ENCODE measurements around the gene GIPC2.
"Not testable (repeated sequence)": the region's sequence is repeated elsewhere in the genome, so short reads cannot be mapped to it uniquely, and the experiment has no call there.

The GIPC2 gene

DNA sequence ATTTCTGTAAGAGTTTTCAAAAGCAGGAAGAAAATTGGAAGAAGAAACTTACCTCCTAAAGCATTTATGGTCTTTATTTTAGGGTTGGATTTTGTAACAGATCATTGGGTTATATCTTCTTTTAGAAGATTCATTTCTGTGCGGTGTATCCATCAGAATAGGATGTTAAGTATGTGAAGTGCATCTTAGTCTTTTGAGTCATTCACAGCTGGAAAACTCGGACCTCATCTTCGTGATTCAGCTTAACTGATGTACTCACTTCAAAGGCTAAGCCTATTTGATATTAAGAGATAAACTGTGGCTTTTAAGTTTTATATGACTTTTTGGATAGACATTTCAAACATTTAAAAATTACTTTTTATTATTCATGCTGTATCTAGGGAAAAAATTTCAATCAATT, 56.3 kb downstream of the GIPC2 start:
- Histone ChIP-seq H3K27me3 (ENCODE audit: insufficient read depth, poor library complexity, severe bottlenecking) (no peaks in the 10 kb centered on the region), H3K27ac (replicated peaks) (no peak overlapping the region), H3K4me3 (replicated peaks; ENCODE audit: insufficient read depth, low read length) (no peak overlapping the region)
- TF ChIP-seq GABPA (IDR thresholded peaks at IDR 0.05; ENCODE audit: low read depth) (no peak), POLR2AphosphoS5 (IDR thresholded peaks at IDR 0.05; ENCODE audit: low read depth) (no peak), SPI1 (IDR thresholded peaks at IDR 0.05; ENCODE audit: borderline replicate concordance, low read depth) (no peak)
- TF ChIP-seq, protein P1, sequence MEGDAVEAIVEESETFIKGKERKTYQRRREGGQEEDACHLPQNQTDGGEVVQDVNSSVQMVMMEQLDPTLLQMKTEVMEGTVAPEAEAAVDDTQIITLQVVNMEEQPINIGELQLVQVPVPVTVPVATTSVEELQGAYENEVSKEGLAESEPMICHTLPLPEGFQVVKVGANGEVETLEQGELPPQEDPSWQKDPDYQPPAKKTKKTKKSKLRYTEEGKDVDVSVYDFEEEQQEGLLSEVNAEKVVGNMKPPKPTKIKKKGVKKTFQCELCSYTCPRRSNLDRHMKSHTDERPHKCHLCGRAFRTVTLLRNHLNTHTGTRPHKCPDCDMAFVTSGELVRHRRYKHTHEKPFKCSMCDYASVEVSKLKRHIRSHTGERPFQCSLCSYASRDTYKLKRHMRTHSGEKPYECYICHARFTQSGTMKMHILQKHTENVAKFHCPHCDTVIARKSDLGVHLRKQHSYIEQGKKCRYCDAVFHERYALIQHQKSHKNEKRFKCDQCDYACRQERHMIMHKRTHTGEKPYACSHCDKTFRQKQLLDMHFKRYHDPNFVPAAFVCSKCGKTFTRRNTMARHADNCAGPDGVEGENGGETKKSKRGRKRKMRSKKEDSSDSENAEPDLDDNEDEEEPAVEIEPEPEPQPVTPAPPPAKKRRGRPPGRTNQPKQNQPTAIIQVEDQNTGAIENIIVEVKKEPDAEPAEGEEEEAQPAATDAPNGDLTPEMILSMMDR (IDR thresholded peaks at IDR 0.05; ENCODE audit: insufficient read depth, low read length), result no peak
- TF ChIP-seq, protein P2, sequence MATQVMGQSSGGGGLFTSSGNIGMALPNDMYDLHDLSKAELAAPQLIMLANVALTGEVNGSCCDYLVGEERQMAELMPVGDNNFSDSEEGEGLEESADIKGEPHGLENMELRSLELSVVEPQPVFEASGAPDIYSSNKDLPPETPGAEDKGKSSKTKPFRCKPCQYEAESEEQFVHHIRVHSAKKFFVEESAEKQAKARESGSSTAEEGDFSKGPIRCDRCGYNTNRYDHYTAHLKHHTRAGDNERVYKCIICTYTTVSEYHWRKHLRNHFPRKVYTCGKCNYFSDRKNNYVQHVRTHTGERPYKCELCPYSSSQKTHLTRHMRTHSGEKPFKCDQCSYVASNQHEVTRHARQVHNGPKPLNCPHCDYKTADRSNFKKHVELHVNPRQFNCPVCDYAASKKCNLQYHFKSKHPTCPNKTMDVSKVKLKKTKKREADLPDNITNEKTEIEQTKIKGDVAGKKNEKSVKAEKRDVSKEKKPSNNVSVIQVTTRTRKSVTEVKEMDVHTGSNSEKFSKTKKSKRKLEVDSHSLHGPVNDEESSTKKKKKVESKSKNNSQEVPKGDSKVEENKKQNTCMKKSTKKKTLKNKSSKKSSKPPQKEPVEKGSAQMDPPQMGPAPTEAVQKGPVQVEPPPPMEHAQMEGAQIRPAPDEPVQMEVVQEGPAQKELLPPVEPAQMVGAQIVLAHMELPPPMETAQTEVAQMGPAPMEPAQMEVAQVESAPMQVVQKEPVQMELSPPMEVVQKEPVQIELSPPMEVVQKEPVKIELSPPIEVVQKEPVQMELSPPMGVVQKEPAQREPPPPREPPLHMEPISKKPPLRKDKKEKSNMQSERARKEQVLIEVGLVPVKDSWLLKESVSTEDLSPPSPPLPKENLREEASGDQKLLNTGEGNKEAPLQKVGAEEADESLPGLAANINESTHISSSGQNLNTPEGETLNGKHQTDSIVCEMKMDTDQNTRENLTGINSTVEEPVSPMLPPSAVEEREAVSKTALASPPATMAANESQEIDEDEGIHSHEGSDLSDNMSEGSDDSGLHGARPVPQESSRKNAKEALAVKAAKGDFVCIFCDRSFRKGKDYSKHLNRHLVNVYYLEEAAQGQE (IDR thresholded peaks at IDR 0.05; ENCODE audit: insufficient replicate concordance, low read depth), result no peak
- no peak for DNase-seq (ENCODE audit: low read depth in 1 of 2, low spot score in 1 of 2)

DNA sequence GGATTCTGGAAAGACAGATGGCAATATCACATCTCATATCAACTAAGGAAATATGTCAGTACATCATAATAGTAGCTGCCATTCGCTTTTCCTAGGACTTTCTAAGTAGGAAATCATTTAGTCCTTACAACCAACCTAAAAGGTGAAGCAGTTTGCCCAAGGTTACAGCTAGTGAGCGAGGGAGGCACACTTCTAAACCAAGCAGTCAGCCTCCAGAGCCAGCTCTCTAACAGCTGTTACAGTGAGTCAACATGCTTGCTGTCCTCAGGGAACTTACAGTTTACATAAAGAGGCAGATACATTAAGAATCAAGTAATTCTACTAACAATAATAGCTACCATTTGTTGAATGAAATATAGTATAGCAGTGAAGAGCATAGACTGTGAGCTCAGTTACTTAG, 57.1 kb downstream of the GIPC2 start:
- DNase-seq (ENCODE audit: low read depth in 1 of 2, low spot score in 1 of 2), result no peak
- H3K27ac ChIP-seq (replicated peaks), result no peak overlapping the region
- TF ChIP-seq POLR2AphosphoS5 (IDR thresholded peaks at IDR 0.05; ENCODE audit: low read depth) (no peak), SPI1 (IDR thresholded peaks at IDR 0.05; ENCODE audit: borderline replicate concordance, low read depth) (no peak), GABPA (IDR thresholded peaks at IDR 0.05; ENCODE audit: low read depth) (no peak)
- TF ChIP-seq, protein P1 (IDR thresholded peaks at IDR 0.05; ENCODE audit: insufficient read depth, low read length), result no peak
- TF ChIP-seq, protein P2 (IDR thresholded peaks at IDR 0.05; ENCODE audit: insufficient replicate concordance, low read depth), result no peak
- no peak overlapping the region for H3K4me3 ChIP-seq (replicated peaks; ENCODE audit: insufficient read depth, low read length)
- H3K27me3 ChIP-seq (ENCODE audit: insufficient read depth, poor library complexity, severe bottlenecking), result no peaks in the 10 kb centered on the region

DNA sequence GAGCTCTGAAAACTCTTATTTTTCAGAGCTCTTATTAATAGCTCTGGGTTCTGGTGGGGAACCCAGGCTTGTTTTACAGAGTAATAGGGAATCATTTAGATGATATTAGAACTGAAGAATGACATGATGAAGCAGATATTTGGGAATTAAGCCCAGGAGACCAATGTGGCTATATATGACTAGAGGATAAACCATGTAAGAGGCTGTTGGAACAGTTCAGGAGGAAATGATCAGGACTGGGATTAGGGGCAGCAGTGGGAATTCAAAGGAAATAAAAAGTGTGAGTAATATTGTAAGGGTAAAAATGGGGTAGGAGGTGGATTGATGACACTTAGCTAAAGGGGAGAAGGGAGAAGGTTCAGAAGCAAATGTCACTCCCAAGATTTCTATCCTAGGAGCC, 58.6 kb downstream of the GIPC2 start:
- no peak overlapping the region for H3K4me3 ChIP-seq (replicated peaks; ENCODE audit: insufficient read depth, low read length)
- no peak overlapping the region for H3K27ac ChIP-seq (replicated peaks)
- DNase-seq (ENCODE audit: low read depth in 1 of 2, low spot score in 1 of 2), result no peak
- H3K27me3 ChIP-seq (ENCODE audit: insufficient read depth, poor library complexity, severe bottlenecking), result no peaks in the 10 kb centered on the region
- TF ChIP-seq, protein P2 (IDR thresholded peaks at IDR 0.05; ENCODE audit: insufficient replicate concordance, low read depth), result no peak
- TF ChIP-seq, protein P1 (IDR thresholded peaks at IDR 0.05; ENCODE audit: insufficient read depth, low read length), result no peak
- TF ChIP-seq SPI1 (IDR thresholded peaks at IDR 0.05; ENCODE audit: borderline replicate concordance, low read depth) (no peak), POLR2AphosphoS5 (IDR thresholded peaks at IDR 0.05; ENCODE audit: low read depth) (no peak), GABPA (IDR thresholded peaks at IDR 0.05; ENCODE audit: low read depth) (no peak)

DNA sequence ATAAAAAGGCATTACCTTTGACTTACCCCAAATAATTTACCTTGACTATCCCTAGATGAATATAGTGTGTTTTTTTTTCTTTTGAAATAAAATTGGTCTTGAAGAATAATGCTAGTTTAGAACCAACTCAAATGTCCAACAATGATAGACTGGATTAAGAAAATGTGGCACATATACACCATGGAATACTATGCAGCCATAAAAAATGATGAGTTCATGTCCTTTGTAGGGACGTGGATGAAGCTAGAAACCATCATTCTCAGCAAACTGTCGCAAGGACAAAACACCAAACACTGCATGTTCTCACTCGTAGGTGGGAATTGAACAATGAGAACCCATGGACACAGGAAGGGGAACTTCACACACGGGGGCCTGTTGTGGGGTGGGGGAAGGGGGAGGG, 63.9 kb downstream of the GIPC2 start:
- H3K27ac ChIP-seq (replicated peaks); DNase-seq (ENCODE audit: low read depth in 1 of 2, low spot score in 1 of 2); H3K27me3 ChIP-seq (ENCODE audit: insufficient read depth, poor library complexity, severe bottlenecking); H3K4me3 ChIP-seq (replicated peaks; ENCODE audit: insufficient read depth, low read length): not testable (repeated sequence)
